Loucy (cell line): Measurements from ENCODE around the gene RFC5.

Experiments used
- CTCF ChIP-seq: fragments of 200-600 bp; sonication (generic); conservative IDR thresholded peaks from 2 replicates; pipeline ENCODE4 v1.5.1; 2014; ENCODE audit warnings: mild to moderate bottlenecking, antibody characterized with exemption, low read length
- EZH2phosphoT487 ChIP-seq: fragments of 200-600 bp; IDR thresholded peaks from 2 replicates; pipeline ENCODE4 v1.6.1; 2018; ENCODE audit warnings: antibody characterized with exemption, mild to moderate bottlenecking, moderate library complexity, borderline replicate concordance

- TF ChIP-seq CTCF = no peak
- no peak for TF ChIP-seq EZH2phosphoT487
Measured at GRCh38 chr12:118058881-118059280, 42.4 kb downstream of the RFC5 start.
